SK-N-SH (cell line): ENCODE data around the gene EN1. TPM values are rescaled to one million over a fixed set of nuclear protein-coding genes. Genes with fewer than 3 reads are reported as not detected.

Experiments
- CTCF ChIA-PET: fragments of 300-600, 350-600 bp; formaldehyde crosslinking; extraction: SDS; loops from one replicate; lab custom pipeline; 2021; lab: Yijun Ruan, JAX
- POLR2A ChIA-PET: fragments of 350-600 bp; sonication (Branson Sonifier 250); formaldehyde crosslinking; extraction: SDS; loops from one replicate; lab custom pipeline; 2020; ENCODE audit warnings: antibody characterized with exemption, inconsistent platforms; lab: Yijun Ruan, JAX
- DNase-seq: peaks from one replicate; pipeline ENCODE4 v3.0.0; 2012
- H2AFZ ChIP-seq: fragments of 200-600 bp; sonication (generic); 2 replicates; pipeline ENCODE4 v1.8.1; 2016; ENCODE audit warnings: antibody characterized with exemption, mild to moderate bottlenecking, low read depth
- H3F3A ChIP-seq: fragments of 200-600 bp; sonication (generic); replicated peaks from 2 replicates; pipeline ENCODE3; 2016; ENCODE audit warnings: antibody characterized with exemption, mild to moderate bottlenecking; ENCODE audit not compliant: insufficient read depth
- H3K27ac ChIP-seq, 2 experiments: fragments of 200-500 bp in 1 of 2; fragments of 200-600 bp in 1 of 2; sonication (Bioruptor generic) in 1 of 2; sonication (generic), shearing (Covaris generic) in 1 of 2; 2 replicates each; pipeline versions ENCODE4 v1.5.1 to v1.6.1; 2014 to 2016; ENCODE audit warnings: low read depth in 2 of 2, inconsistent platforms in 1 of 2, low read length in 1 of 2, mild to moderate bottlenecking in 1 of 2, mixed read lengths in 1 of 2
- H3K27me3 ChIP-seq: fragments of 200-600 bp; sonication (generic), shearing (Covaris generic); 2 replicates; pipeline ENCODE4 v1.6.1; 2016; ENCODE audit warnings: mixed run types; ENCODE audit not compliant: insufficient read depth
- H3K36me3 ChIP-seq, 2 experiments: fragments of 200-500 bp in 1 of 2; fragments of 200-600 bp in 1 of 2; sonication (Bioruptor generic) in 1 of 2; sonication (generic) in 1 of 2; replicated peaks in 1 of 2; 2 replicates each; pipeline versions ENCODE3 to v1.5.1; 2014 to 2016; ENCODE audit warnings: low read length in 1 of 2, mild to moderate bottlenecking in 1 of 2; ENCODE audit not compliant: insufficient read depth in 2 of 2, control insufficient read depth in 1 of 2
- H3K4me1 ChIP-seq, 2 experiments: fragments of 200-500 bp in 1 of 2; fragments of 200-600 bp in 1 of 2; sonication (Bioruptor generic) in 1 of 2; sonication (generic), shearing (Covaris generic) in 1 of 2; 2 replicates each; pipeline versions ENCODE4 v1.5.1 to v1.6.1; 2014 to 2016; ENCODE audit warnings: low read depth in 1 of 2, low read length in 1 of 2, mixed run types in 1 of 2; ENCODE audit not compliant: insufficient read depth in 2 of 2, control insufficient read depth in 1 of 2
- H3K4me2 ChIP-seq: fragments of 200-600 bp; sonication (generic), shearing (Covaris generic); 2 replicates; pipeline ENCODE4 v1.6.1; 2017; ENCODE audit warnings: mixed run types
- H3K4me3 ChIP-seq, 2 experiments: fragments of 200-500 bp in 1 of 2; fragments of 200-600 bp in 1 of 2; sonication (Bioruptor generic) in 1 of 2; sonication (generic), shearing (Covaris generic) in 1 of 2; 2 replicates each; pipeline versions ENCODE4 v1.5.1 to v1.8.1; 2014 to 2016; ENCODE audit warnings: low read depth in 2 of 2, inconsistent platforms in 1 of 2, low read length in 1 of 2, mild to moderate bottlenecking in 1 of 2, mixed read lengths in 1 of 2, moderate library complexity in 1 of 2
- H3K79me2 ChIP-seq: fragments of 200-600 bp; sonication (generic); 2 replicates; pipeline ENCODE4 v1.8.1; 2017; ENCODE audit warnings: mild to moderate bottlenecking; ENCODE audit not compliant: insufficient read depth
- H3K9ac ChIP-seq: fragments of 200-600 bp; sonication (generic); 2 replicates; pipeline ENCODE4 v1.6.1; 2017; ENCODE audit warnings: mixed run types
- H3K9me2 ChIP-seq: fragments of 200-600 bp; sonication (generic); 2 replicates; pipeline ENCODE4 v1.6.1; 2017; ENCODE audit warnings: mixed run types
- H3K9me3 ChIP-seq: fragments of 200-600 bp; sonication (generic); 2 replicates; pipeline ENCODE4 v1.6.1; 2017; ENCODE audit warnings: mixed run types, mild to moderate bottlenecking, moderate library complexity
- H4K20me1 ChIP-seq: fragments of 200-600 bp; sonication (generic); 2 replicates; pipeline ENCODE4 v1.6.1; 2017; ENCODE audit warnings: mild to moderate bottlenecking, mixed run types; ENCODE audit not compliant: insufficient read depth
- CHD2 ChIP-seq: fragments of 150-350 bp; IDR thresholded peaks from 2 replicates; pipeline ENCODE4 v1.6.1; 2018; ENCODE audit warnings: low read length; ENCODE audit not compliant: partially characterized antibody
- EP300 ChIP-seq, 2 experiments: IDR thresholded peaks; 2 replicates each; pipeline versions ENCODE4 v1.4.0 to v1.6.1; 2012; ENCODE audit warnings: borderline replicate concordance in 1 of 2, low read depth in 1 of 2, low read length in 1 of 2
- EZH2phosphoT487 ChIP-seq: fragments of 200-600 bp; sonication (generic); IDR thresholded peaks from 2 replicates; pipeline ENCODE4 v1.6.1; 2017; ENCODE audit warnings: low read depth, mixed run types, mild to moderate bottlenecking, antibody characterized with exemption, moderate library complexity, borderline replicate concordance
- FOSL2 ChIP-seq: IDR thresholded peaks from 2 replicates; pipeline ENCODE4 v1.4.0; 2012; ENCODE audit warnings: low read depth, mild to moderate bottlenecking, moderate library complexity, borderline replicate concordance
- FOXJ3 ChIP-seq: sonication (generic); formaldehyde crosslinking; IDR thresholded peaks from 2 replicates; pipeline ENCODE4 v1.5.1; 2020; ENCODE audit warnings: mild to moderate bottlenecking, missing genetic modification reagents
- GATA2 ChIP-seq: sonication (generic); formaldehyde crosslinking; IDR thresholded peaks from 2 replicates; pipeline ENCODE4 v1.5.0; 2020; ENCODE audit warnings: mild to moderate bottlenecking, missing genetic modification reagents
- IRF3 ChIP-seq: fragments of 150-350 bp; IDR thresholded peaks from 2 replicates; pipeline ENCODE4 v1.6.1; 2016; ENCODE audit warnings: mild to moderate bottlenecking, low read depth, low read length
- JUND ChIP-seq: IDR thresholded peaks from 2 replicates; pipeline ENCODE4 v1.4.0; 2012
- MEF2A ChIP-seq: IDR thresholded peaks from 2 replicates; pipeline ENCODE4 v1.4.0; 2012; ENCODE audit warnings: low read depth, borderline replicate concordance
- MXI1 ChIP-seq: IDR thresholded peaks from 2 replicates; pipeline ENCODE4 v1.6.1; 2012; ENCODE audit warnings: mild to moderate bottlenecking, low read depth, low read length, improper control_type of control experiment
- NFIC ChIP-seq: IDR thresholded peaks from 2 replicates; pipeline ENCODE4 v1.4.0; 2012; ENCODE audit warnings: borderline replicate concordance
- NRF1 ChIP-seq: IDR thresholded peaks from 2 replicates; pipeline ENCODE4 v1.6.1; 2012; ENCODE audit warnings: low read depth, mild to moderate bottlenecking, low read length
- POLR2AphosphoS5 ChIP-seq: IDR thresholded peaks from 2 replicates; pipeline ENCODE4 v1.6.1; 2012; ENCODE audit warnings: low read depth, low read length
- RCOR1 ChIP-seq: fragments of 150-350 bp; IDR thresholded peaks from 2 replicates; pipeline ENCODE4 v1.6.1; 2017; ENCODE audit warnings: antibody characterized with exemption, low read length
- RFX5 ChIP-seq: IDR thresholded peaks from 2 replicates; pipeline ENCODE4 v1.6.1; 2012; ENCODE audit warnings: mild to moderate bottlenecking, improper control_type of control experiment, low read length
- RXRA ChIP-seq: IDR thresholded peaks from 2 replicates; pipeline ENCODE4 v1.4.0; 2012; ENCODE audit warnings: low read depth, mild to moderate bottlenecking, borderline replicate concordance
- SIN3A ChIP-seq: IDR thresholded peaks from 2 replicates; pipeline ENCODE4 v1.6.1; 2012; ENCODE audit warnings: low read depth, mild to moderate bottlenecking, low read length, moderate library complexity, borderline replicate concordance
- SMC3 ChIP-seq: IDR thresholded peaks from 2 replicates; pipeline ENCODE4 v1.6.1; 2012; ENCODE audit warnings: low read depth, low read length, improper control_type of control experiment
- TCF12 ChIP-seq: IDR thresholded peaks from 2 replicates; pipeline ENCODE4 v1.4.0; 2012
- TEAD4 ChIP-seq: IDR thresholded peaks from 2 replicates; pipeline ENCODE4 v1.4.0; 2012; ENCODE audit warnings: mild to moderate bottlenecking, borderline replicate concordance; ENCODE audit not compliant: insufficient read depth
- YY1 ChIP-seq: IDR thresholded peaks from 2 replicates; pipeline ENCODE4 v1.4.0; 2012; ENCODE audit warnings: low read depth, mild to moderate bottlenecking
- ZBTB33 ChIP-seq: IDR thresholded peaks from 2 replicates; pipeline ENCODE4 v1.4.0; 2012; ENCODE audit warnings: low read depth, borderline replicate concordance
- WGBS: methylation state at CpG from one replicate; pipeline ENCODE4 v1.1.6; 2017; ENCODE audit warnings: low lambda C conversion rate; 5-methylcytosine and 5-hydroxymethylcytosine counted together
- polyA plus RNA-seq, 3 experiments: library from polyadenylated mRNA; depleted of rRNA; stranded (reverse); fragments of >200 nt; gene quantifications; 2 replicates each; pipeline ENCODE4 v1.2.3, GENCODE V29; 2012
- TF ChIP-seq, protein P1 (sequence below): IDR thresholded peaks from 2 replicates; pipeline ENCODE4 v1.4.0; 2012; ENCODE audit warnings: low read depth
- TF ChIP-seq, protein P2 (sequence below): IDR thresholded peaks from 2 replicates; pipeline ENCODE4 v1.4.0; 2012; ENCODE audit warnings: low read depth, borderline replicate concordance

The EN1 gene
- polyA plus RNA-seq, 1 of the 3 experiments (the other 2 are of a cell fraction), result not detected

DNA sequence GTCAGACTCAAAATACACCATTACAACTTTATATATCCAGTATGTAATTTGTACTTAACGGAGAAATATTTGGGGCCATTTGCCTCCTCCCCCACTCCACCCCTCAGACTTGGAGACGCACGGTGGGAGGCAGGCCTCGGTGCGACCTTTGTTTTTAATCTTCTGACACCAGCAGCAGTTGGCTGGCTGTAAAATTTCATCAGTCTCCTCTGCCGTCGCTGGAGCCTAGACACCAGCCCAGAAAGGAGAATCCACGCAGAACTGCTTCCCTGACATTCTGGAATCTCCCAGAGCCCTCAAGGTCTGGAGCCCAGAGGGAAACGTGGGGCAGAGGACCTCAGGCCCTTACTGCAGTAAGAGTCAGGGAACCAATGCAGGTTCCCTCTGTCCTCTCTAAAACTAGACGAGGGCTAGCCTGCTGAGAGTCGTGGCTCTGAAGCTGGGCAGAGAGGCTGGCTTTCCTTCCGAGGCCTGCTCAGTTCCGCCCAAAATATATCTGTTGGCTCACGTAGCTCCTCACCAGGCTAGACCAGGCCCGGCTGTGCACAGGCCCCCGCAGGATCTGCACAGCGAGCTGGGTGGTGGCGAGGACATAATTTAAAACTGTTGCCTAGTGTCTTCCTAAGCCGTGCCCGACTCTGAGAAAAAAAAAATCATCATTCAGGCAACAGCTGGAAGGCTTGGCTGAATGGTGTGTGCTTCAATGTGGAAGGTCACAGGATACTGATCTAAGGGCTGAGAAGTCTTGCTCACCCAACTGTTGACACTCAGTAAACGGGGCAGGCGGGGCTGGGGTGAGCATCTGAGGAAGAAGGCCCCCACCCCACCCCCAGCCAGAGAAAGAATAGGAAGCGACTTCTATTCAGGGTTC lies 40.4 kb downstream of the EN1 start:
- Histone ChIP-seq H2AFZ (no peak overlapping the region), H3K79me2 (no peaks in the 10 kb centered on the region), H3F3A (no peaks in the 10 kb centered on the region), H3K9me2 (no peaks in the 10 kb centered on the region), H3K27ac (no peak overlapping the region), H3K27me3 (peaks cover 4% of the 10 kb centered on the region; the same call in 1 of the 2 replicates), H3K4me3 (no peak overlapping the region; a peak in 1 of 4 replicates), H3K9me3 (no peaks in the 10 kb centered on the region), H4K20me1 (no peaks in the 10 kb centered on the region), H3K4me2 (no peak overlapping the region), H3K4me1 (no peaks in the 10 kb centered on the region), H3K36me3 (no peaks in the 10 kb centered on the region), H3K9ac (no peak overlapping the region)
- 55% methylated on average over 22 of the region's 23 CpGs for WGBS
- ChIA-PET POLR2A (no interaction called here), CTCF (interaction anchor here (1.8 kb wide), 1 partner anchor 49 kb away, joined by 4 read pairs; no protein-coding TSS in a partner anchor)
- DNase-seq, result no peak
- TF ChIP-seq TEAD4, result no peak
- TF ChIP-seq TCF12, result no peak
- no peak for TF ChIP-seq NRF1
- no peak for TF ChIP-seq MXI1
- no peak for TF ChIP-seq CHD2
- no peak for TF ChIP-seq MEF2A
- no peak for TF ChIP-seq NFIC
- TF ChIP-seq FOSL2, result no peak
- TF ChIP-seq POLR2AphosphoS5, result no peak
- no peak for TF ChIP-seq YY1
- no peak for TF ChIP-seq FOXJ3 (CRISPR knock-in tag)

DNA sequence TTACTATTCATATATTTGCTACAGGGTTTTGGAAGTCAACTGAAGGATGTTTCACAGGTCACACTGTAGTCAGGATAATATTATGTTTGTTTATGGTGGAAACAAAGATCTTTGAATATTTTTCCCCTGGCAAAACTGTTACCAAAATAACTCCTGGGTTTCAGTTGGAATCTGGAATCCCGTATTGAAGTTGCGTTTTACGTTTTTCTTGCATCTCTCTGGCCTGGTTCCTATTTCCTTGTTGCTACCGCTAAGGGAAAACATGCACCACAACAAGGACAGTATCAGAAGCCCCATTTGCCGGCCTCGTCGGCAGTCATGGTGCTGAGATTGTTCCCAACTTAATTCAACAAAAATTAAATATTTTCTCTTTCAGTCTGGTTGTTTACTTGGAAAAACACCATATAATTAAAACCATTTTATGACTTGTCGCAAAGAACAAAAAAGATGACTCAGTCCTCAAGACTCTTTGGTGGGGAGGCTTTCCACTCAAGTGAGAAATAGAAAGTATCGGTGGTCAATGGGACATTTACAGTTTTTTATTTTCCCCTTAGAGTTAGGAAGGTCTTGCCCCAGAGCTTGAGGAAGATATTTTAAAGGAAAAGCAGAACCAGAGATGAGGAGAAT lies 42.3 kb downstream of the EN1 start:
- TF ChIP-seq SMC3, result no peak
- TF ChIP-seq, protein P1, sequence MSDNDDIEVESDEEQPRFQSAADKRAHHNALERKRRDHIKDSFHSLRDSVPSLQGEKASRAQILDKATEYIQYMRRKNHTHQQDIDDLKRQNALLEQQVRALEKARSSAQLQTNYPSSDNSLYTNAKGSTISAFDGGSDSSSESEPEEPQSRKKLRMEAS, result no peak
- TF ChIP-seq ZBTB33, result no peak
- TF ChIP-seq SIN3A, result no peak
- no peak for TF ChIP-seq EZH2phosphoT487
- TF ChIP-seq POLR2AphosphoS5, result no peak
- TF ChIP-seq JUND, result no peak
- TF ChIP-seq, protein P2, sequence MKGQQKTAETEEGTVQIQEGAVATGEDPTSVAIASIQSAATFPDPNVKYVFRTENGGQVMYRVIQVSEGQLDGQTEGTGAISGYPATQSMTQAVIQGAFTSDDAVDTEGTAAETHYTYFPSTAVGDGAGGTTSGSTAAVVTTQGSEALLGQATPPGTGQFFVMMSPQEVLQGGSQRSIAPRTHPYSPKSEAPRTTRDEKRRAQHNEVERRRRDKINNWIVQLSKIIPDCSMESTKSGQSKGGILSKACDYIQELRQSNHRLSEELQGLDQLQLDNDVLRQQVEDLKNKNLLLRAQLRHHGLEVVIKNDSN, result no peak
- TF ChIP-seq IRF3, result no peak
- no peak for TF ChIP-seq TCF12
- no peak for TF ChIP-seq RCOR1
- TF ChIP-seq RXRA, result no peak
- no peak for TF ChIP-seq MEF2A
- TF ChIP-seq MXI1, result no peak
- no peak for TF ChIP-seq GATA2
- no peak for TF ChIP-seq EP300 (IDR thresholded peaks at IDR 0.05; ENCODE audit: borderline replicate concordance in 1 of 2, low read depth in 1 of 2, low read length in 1 of 2)
- TF ChIP-seq RFX5, result no peak
- Histone ChIP-seq H4K20me1 (no peaks in the 10 kb centered on the region), H3K36me3 (no peaks in the 10 kb centered on the region), H3F3A (no peaks in the 10 kb centered on the region), H3K4me1 (no peaks in the 10 kb centered on the region), H3K9me3 (no peaks in the 10 kb centered on the region), H3K27ac (no peak overlapping the region), H3K9me2 (no peaks in the 10 kb centered on the region), H2AFZ (no peak overlapping the region), H3K9ac (no peak overlapping the region), H3K79me2 (no peaks in the 10 kb centered on the region), H3K4me2 (no peak overlapping the region), H3K27me3 (peaks cover 4% of the 10 kb centered on the region; the same call in 1 of the 2 replicates), H3K4me3 (no peak overlapping the region)
- CTCF ChIA-PET, result no interaction called here
- POLR2A ChIA-PET, result no interaction called here
- WGBS, result 67% methylated on average over 9 of the region's 9 CpGs
- DNase-seq, result no peak
